ENCODE data around the gene BAZ2A.
"Not testable (repeated sequence)": the region's sequence is repeated elsewhere in the genome, so short reads cannot be mapped to it uniquely, and the experiment has no call there.

Gene BAZ2A

GRCh38 chr12:56661979-56662638 is 32.0 kb upstream of the BAZ2A start:
- DNase-seq (ENCODE audit: low spot score), result no peak
- TF ChIP-seq CTCF (IDR thresholded peaks at IDR 0.05; ENCODE audit: extremely low read depth, missing control alignments), result no peak

- TF ChIP-seq CTCF (IDR thresholded peaks at IDR 0.05; ENCODE audit: extremely low read depth, missing control alignments), result no peak
- no peak for DNase-seq (ENCODE audit: low spot score)
These were observed 31.4 kb upstream of the BAZ2A start for GRCh38 chr12:56661560-56661959.

- no peak for TF ChIP-seq CTCF (IDR thresholded peaks at IDR 0.05; ENCODE audit: extremely low read depth, missing control alignments)
- peak; percentile 45 for DNase-seq (ENCODE audit: low spot score)
These were observed 28.8 kb upstream of the BAZ2A start for GRCh38 chr12:56658921-56659320.

- DNase-seq (ENCODE audit: low spot score), result peak; percentile 52
- no peak for TF ChIP-seq CTCF (IDR thresholded peaks at IDR 0.05; ENCODE audit: extremely low read depth, missing control alignments)
These were observed 27.6 kb upstream of the BAZ2A start for GRCh38 chr12:56657416-56658379.

GRCh38 chr12:56653781-56654180 is 23.7 kb upstream of the BAZ2A start:
- not testable (repeated sequence) for DNase-seq (ENCODE audit: low spot score)

- DNase-seq (ENCODE audit: low spot score), result not testable (repeated sequence)
These were observed 17.9 kb upstream of the BAZ2A start for GRCh38 chr12:56648023-56648422.

GRCh38 chr12:56645717-56646446 is 15.8 kb upstream of the BAZ2A start, which contains the start of gene ATP5F1B:
ATP5F1B (minus strand) TSS chr12:56645984; CDS start chr12:56645963, 21 bp downstream.
- peak; percentile 96 for DNase-seq (ENCODE audit: low spot score)
- TF ChIP-seq CTCF (IDR thresholded peaks at IDR 0.05; ENCODE audit: extremely low read depth, missing control alignments), result no peak

- DNase-seq (ENCODE audit: low spot score), result no peak
- no peak for TF ChIP-seq CTCF (IDR thresholded peaks at IDR 0.05; ENCODE audit: extremely low read depth, missing control alignments)
These were observed 15.1 kb upstream of the BAZ2A start for GRCh38 chr12:56645201-56645716.
